ENCODE measurements around the gene IL12RB2. TPM values are rescaled to one million over a fixed set of nuclear protein-coding genes. Genes with fewer than 3 reads are reported as not detected.

Gene IL12RB2
- total RNA-seq, 4 donors from 2014 or later, result 0.64 to 1.1 TPM; not detected in 2

GRCh38 chr1:67347688-67348472, 40.2 kb downstream of the IL12RB2 start:
- intact Hi-C loops (cut with DNase I; ENCODE audit: low total_unique reads), result loop anchor here (10.0 kb wide), 1 partner anchor 147 kb away; no protein-coding TSS in a partner anchor
- no peaks in the 10 kb centered on the region for H3K4me1 ChIP-seq
- no peaks in the 10 kb centered on the region for H3K27me3 ChIP-seq
- H3K27ac ChIP-seq, result no peak overlapping the region
- DNase-seq, result peak; percentile 20 to 21
- TF ChIP-seq POLR2A (IDR thresholded peaks at IDR 0.05) (no peak), CTCF (IDR thresholded peaks at IDR 0.05) (peak; percentile 32 to 66 (median 55))
- no peaks in the 10 kb centered on the region for H3K9me3 ChIP-seq
- no peaks in the 10 kb centered on the region for H3K36me3 ChIP-seq
- H3K4me3 ChIP-seq, result no peak overlapping the region

GRCh38 chr1:67348586-67349252, 41.0 kb downstream of the IL12RB2 start:
- TF ChIP-seq POLR2A (IDR thresholded peaks at IDR 0.05), result no peak
- TF ChIP-seq CTCF (IDR thresholded peaks at IDR 0.05), result no peak
- H3K9me3 ChIP-seq, result no peaks in the 10 kb centered on the region
- H3K4me3 ChIP-seq, result no peak overlapping the region
- DNase-seq, result no peak
- intact Hi-C loops (cut with DNase I; ENCODE audit: low total_unique reads), result loop anchor here (10.0 kb wide), 1 partner anchor 146 kb away; no protein-coding TSS in a partner anchor
- H3K27ac ChIP-seq, result no peak overlapping the region
- H3K27me3 ChIP-seq, result no peaks in the 10 kb centered on the region
- H3K4me1 ChIP-seq, result no peaks in the 10 kb centered on the region
- H3K36me3 ChIP-seq, result no peaks in the 10 kb centered on the region

- no peaks in the 10 kb centered on the region for H3K9me3 ChIP-seq
- H3K4me3 ChIP-seq, result no peak overlapping the region
- no peaks in the 10 kb centered on the region for H3K4me1 ChIP-seq
- intact Hi-C loops (cut with DNase I; ENCODE audit: low total_unique reads), result no loop called here
- H3K36me3 ChIP-seq, result no peaks in the 10 kb centered on the region
- TF ChIP-seq POLR2A (IDR thresholded peaks at IDR 0.05) (no peak), CTCF (IDR thresholded peaks at IDR 0.05) (no peak)
- DNase-seq, result no peak
- no peaks in the 10 kb centered on the region for H3K27me3 ChIP-seq
- no peak overlapping the region for H3K27ac ChIP-seq
Observed at GRCh38 chr1:67350783-67351182, 43.1 kb downstream of the IL12RB2 start.

GRCh38 chr1:67352211-67352610, 44.5 kb downstream of the IL12RB2 start:
- Histone ChIP-seq H3K27ac (no peak overlapping the region), H3K36me3 (no peaks in the 10 kb centered on the region), H3K27me3 (no peaks in the 10 kb centered on the region), H3K4me3 (no peak overlapping the region), H3K4me1 (no peaks in the 10 kb centered on the region), H3K9me3 (no peaks in the 10 kb centered on the region)
- intact Hi-C loops (cut with DNase I; ENCODE audit: low total_unique reads), result no loop called here
- DNase-seq, result no peak
- no peak for TF ChIP-seq CTCF (IDR thresholded peaks at IDR 0.05)
- TF ChIP-seq POLR2A (IDR thresholded peaks at IDR 0.05), result no peak

Data from uterus (tissue), 4 donors.